ENCODE results near the gene SLFN14.
A peak's percentile ranks its signal among the peaks of the same experiment; 100 is the strongest.
"Not testable (repeated sequence)": the region's sequence is repeated elsewhere in the genome, so short reads cannot be mapped to it uniquely, and the experiment has no call there.

Gene SLFN14

DNA sequence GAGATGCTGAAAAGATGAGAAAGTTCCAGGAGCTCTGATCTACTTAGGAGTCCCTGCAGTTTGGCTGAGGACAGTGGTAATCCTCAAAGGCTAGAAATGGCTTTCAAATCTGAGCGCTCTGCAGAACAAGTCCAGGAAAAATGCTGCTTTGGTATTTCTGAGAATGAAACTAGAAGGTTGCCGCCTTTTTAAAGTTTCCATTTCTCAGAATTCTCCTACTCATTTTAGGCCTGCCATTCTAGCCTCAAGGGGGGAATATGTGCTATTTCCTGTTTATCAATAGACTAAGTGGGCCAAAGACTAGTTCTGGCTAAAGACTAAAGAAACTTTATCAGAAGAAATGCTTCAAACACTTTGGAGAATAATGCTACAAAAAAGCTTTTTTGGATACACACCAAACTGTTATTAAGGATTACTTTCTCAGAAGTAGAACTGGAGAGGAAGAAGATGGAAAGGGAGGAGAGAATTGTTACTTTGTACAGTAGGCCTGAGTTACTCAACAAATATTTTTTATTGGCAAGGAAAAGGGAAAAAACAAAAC lies 22.9 kb downstream of the SLFN14 start, which contains the start of gene SLFN12L:
TSS of gene SLFN12L (minus strand) at position 78 of the 541 bp plus-strand sequence. CDS start 15,314 bp downstream, outside the sequence.
- TF ChIP-seq, protein P1, sequence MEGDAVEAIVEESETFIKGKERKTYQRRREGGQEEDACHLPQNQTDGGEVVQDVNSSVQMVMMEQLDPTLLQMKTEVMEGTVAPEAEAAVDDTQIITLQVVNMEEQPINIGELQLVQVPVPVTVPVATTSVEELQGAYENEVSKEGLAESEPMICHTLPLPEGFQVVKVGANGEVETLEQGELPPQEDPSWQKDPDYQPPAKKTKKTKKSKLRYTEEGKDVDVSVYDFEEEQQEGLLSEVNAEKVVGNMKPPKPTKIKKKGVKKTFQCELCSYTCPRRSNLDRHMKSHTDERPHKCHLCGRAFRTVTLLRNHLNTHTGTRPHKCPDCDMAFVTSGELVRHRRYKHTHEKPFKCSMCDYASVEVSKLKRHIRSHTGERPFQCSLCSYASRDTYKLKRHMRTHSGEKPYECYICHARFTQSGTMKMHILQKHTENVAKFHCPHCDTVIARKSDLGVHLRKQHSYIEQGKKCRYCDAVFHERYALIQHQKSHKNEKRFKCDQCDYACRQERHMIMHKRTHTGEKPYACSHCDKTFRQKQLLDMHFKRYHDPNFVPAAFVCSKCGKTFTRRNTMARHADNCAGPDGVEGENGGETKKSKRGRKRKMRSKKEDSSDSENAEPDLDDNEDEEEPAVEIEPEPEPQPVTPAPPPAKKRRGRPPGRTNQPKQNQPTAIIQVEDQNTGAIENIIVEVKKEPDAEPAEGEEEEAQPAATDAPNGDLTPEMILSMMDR (IDR thresholded peaks at IDR 0.05; ENCODE audit: extremely low read depth, missing control alignments) = no peak
- DNase-seq (ENCODE audit: low spot score) = peak; percentile 22

DNA sequence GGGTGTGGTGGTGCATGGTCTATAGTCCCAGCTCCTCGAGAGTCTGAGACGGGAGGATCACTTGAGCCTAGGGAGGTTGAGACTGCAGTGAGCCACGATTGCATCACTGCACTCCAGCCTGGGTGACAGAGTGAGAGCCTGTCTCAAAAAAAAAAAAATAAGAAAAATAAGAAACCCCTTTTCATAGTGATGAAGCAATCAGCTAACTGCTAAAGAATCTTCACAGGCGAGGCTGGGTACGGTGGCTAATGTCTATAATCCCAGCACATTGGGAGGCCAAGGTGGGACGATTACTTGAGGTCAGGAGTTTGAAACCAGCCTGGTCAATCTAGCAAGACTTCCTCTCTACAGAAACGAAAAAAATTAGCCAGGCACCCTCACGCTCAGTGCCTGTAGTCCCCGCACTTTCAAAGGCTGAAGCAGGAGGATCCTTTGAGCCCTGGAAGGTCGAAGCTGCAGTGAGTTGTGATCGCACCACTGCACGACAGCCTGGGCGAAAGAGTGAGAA lies 23.9 kb downstream of the SLFN14 start:
- TF ChIP-seq, protein P1 (IDR thresholded peaks at IDR 0.05; ENCODE audit: extremely low read depth, missing control alignments) = no peak
- DNase-seq (ENCODE audit: low spot score) = no peak

DNA sequence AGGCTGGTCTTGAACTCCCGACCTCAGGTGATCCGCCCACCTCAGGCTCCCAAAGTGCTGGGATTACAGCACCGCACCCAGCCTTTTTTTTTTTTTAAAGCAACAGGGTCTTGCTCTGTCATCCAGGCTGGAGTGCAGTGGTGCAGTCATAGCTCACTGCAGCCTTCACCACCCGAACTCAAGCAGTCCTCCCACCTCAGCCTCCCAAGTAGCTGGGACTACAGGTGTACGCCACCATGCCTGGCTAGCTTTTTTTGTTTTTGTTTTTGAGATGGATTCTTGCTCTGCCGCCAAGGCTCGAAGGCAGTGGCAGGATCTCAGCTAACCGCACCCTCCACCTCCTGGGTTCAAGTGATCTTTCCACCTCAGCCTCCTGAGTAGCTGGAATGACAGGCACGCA lies 25.2 kb downstream of the SLFN14 start:
- not testable (repeated sequence) for DNase-seq (ENCODE audit: low spot score)

DNA sequence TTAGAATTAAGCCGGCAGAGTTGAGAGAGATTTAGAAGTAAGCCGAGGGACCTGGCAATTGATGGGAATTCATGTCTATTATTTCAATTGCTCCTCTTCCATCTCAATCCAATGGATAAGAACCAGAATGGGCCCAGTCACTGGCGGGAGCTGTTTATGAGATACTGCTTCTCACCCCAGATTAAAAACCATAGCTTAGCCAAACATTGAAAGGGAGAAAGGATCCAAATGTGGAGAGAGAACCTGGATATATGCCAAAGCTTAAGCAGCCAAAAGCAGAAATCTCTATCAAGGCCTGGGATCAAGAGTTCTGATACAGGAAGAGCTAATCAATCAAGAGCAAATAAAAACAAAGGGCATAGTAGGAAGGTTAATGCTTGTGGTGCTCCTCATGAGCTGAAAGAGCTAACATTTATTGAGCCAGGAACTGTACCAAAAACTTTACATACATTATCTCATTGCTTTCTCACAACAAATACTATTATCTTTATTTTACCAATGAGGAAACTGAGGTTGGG lies 26.0 kb downstream of the SLFN14 start:
- DNase-seq (ENCODE audit: low spot score) = no peak
- TF ChIP-seq, protein P1 (IDR thresholded peaks at IDR 0.05; ENCODE audit: extremely low read depth, missing control alignments) = no peak

DNA sequence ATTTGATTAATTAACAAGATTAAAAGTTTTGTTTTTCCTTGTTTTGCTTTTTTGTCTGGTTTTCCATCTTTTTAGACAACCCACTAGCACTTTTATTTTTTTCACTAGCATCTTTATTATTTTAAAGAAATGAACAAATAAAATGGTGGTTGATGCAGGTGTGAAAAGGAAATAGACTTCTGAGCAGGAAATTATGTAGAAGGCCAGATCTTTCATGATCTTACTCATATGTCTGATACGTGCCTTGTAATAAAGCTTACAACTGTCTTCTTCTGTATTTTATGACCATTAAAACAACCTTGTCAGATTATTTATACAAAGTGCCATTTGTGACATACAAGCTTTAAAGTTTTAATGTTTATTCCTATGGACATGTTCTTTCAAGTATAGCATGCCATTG lies 29.5 kb downstream of the SLFN14 start:
- no peak for DNase-seq (ENCODE audit: low spot score)

DNA sequence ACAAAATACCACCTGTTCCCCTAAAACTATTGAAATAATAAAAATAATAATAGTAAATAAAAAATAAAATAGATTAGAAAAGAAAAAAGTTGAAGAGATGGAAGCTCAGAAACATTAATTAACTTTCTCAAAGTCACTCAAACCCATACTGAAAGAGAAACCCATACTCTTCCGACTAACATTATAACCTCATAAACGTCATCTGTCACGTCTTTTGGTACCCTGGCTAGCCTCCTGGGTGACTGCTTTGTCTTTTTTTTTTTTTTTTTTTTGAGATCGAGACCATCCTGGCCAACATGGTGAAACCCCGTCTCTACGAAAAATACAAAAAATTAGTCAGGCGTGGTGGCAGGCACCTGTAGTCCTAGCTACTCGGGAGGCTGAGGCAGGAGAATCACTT lies 30.8 kb downstream of the SLFN14 start:
- TF ChIP-seq, protein P1 (IDR thresholded peaks at IDR 0.05; ENCODE audit: extremely low read depth, missing control alignments) = no peak
- DNase-seq (ENCODE audit: low spot score) = no peak

More for the DNA sequence above, 29.5 kb downstream of the SLFN14 start:
- TF ChIP-seq, protein P1 (IDR thresholded peaks at IDR 0.05; ENCODE audit: extremely low read depth, missing control alignments) = no peak

DNA sequence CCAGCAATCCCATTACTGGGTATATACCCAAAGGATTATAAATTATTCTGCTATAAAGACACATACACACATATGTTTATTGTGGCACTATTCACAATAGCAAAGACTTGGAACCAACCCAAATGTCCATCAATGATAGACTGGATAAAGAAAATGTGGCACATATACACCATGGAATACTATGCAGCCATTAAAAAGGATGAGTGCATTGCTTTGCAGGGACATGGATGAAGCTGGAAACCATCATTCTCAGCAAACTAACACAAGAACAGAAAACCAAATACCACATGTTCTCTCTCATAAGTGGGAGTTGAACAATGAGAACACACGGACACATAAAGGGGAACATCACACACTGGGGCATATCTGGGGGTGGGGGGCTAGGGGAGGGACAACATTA lies 31.3 kb downstream of the SLFN14 start:
- not testable (repeated sequence) for DNase-seq (ENCODE audit: low spot score)

DNA sequence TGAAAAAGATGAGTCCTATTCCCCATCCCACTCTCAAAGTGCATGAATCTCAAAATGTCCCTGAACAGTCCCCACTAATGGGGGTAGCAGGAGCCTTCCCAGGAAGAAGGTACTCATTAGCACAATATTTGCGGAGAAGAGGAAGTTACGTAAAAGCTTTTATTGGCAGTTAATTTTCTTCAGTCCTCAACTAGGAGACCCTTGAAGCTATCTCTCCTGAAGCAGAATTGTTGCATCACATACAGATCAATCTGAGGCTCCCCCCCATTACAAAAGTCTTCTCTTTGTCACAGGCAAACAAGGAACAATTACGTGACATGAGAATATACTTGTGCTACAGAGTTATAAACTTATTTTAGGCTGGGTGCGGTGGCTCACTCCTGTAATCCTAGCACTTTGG lies 37.3 kb downstream of the SLFN14 start:
- TF ChIP-seq, protein P1 (IDR thresholded peaks at IDR 0.05; ENCODE audit: extremely low read depth, missing control alignments) = no peak
- DNase-seq (ENCODE audit: low spot score) = no peak

DNA sequence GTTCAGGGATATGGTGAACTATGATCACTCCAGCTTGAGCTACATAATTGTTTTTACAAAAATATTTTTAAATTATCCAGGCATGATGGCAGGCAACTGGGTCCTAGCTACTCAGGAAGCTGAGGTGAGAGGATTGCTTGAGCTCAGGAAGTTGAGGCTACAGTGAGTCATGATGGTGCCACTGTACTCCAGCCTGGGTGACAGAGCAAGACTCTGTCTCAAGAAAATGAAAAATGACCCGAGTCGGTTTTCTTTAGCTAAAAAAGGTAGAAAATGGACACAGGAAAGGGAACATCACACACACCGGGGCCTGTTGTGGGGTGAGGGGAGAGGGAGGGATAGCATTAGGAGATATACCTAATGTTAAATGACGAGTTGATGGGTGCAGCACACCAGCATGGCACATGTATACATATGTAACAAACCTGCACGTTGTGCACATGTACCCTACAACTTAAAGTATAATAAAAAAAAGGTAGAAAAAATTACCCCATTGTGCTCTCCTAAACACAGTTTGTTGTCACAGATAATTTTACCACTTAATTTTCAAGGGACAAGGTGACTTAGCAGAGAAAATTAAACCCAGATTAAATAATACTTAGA lies 38.9 kb downstream of the SLFN14 start:
- not testable (repeated sequence) for DNase-seq (ENCODE audit: low spot score)
